Ectodermal cell (in vitro differentiated cells): ENCODE results near the gene PPP2R3C.
"Not testable (repeated sequence)": the region's sequence is repeated elsewhere in the genome, so short reads cannot be mapped to it uniquely, and the experiment has no call there.

Experiments
- H3K27ac ChIP-seq: 2 replicates; pipeline ENCODE4 v1.7.0; 2013; ENCODE audit warnings: mild to moderate bottlenecking, low read depth, low read length; ENCODE audit not compliant: insufficient read depth, poor library complexity, severe bottlenecking
- H3K27me3 ChIP-seq: 2 replicates; pipeline ENCODE4 v1.7.0; 2013; ENCODE audit warnings: mild to moderate bottlenecking, low read length; ENCODE audit not compliant: insufficient read depth, control insufficient read depth, poor library complexity, severe bottlenecking
- H3K36me3 ChIP-seq: one replicate; pipeline ENCODE4 v1.7.0; 2013; ENCODE audit warnings: low read length; ENCODE audit not compliant: control insufficient read depth, insufficient read depth
- H3K4me1 ChIP-seq: one replicate; pipeline ENCODE4 v1.7.0; 2013; ENCODE audit warnings: low read length; ENCODE audit not compliant: control insufficient read depth, insufficient read depth
- H3K4me3 ChIP-seq: 2 replicates; pipeline ENCODE4 v1.7.0; 2013; ENCODE audit warnings: low read depth, low read length, control low read depth; ENCODE audit not compliant: insufficient read depth
- H3K9me3 ChIP-seq: 2 replicates; pipeline ENCODE4 v1.7.0; 2013; ENCODE audit warnings: mild to moderate bottlenecking, low read length, moderate library complexity; ENCODE audit not compliant: control insufficient read depth
- WGBS, 2 experiments: methylation state at CpG; one replicate each; pipeline ENCODE4 v1.1.7; 2013; ENCODE audit warnings: missing lambda C conversion rate in 2 of 2; 5-methylcytosine and 5-hydroxymethylcytosine counted together

The PPP2R3C gene

DNA sequence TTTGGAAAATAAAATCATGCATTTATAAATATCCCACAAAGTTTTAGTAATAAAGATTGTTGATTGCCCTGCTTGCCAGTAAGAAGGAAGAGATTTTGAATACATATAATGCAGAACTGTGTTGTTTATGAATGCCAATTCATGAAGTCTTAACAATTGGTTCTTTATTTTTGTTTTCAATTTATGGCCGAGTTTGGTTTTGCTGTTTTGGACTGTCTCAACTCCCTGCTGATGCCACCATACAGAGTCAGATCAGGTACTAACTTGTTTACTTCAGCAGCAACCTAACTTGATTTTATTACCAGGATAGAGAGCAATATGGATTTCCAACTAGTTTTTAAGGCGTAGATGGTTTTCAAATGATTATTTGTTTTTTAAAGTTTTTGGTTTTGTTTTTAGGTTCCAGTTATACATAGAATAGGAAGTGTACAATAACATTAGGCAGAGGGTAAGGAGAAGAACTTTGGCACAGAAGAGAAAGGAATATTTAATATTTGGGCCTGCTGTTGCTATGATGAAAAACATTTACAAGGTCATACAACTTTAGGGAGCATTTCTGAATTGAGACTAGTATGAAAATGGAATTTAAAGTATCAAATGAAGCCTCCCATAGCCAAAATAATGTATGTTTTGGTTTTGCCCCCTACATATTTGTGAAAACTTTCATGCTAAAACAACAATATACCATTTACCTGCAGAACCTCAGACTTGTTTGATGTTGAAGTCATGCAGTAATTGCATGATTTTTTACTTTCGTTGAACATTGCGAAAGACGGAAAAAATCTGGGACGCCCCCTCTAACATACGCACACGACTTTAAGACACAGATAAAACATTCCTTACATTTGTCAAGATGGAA is 76.6 kb downstream of the PPP2R3C start:
- 62 to 64% methylated on average over 8 of the region's 8 CpGs for whole genome bisulfite sequencing, 2 experiments
- Histone ChIP-seq H3K27me3 (no peaks in the 10 kb centered on the region), H3K4me1 (no peaks in the 10 kb centered on the region), H3K9me3 (no peaks in the 10 kb centered on the region), H3K27ac (no peak overlapping the region), H3K4me3 (peak overlapping the region; percentile 94), H3K36me3 (no peaks in the 10 kb centered on the region)

GRCh38 chr14:35043046-35043445 is 78.7 kb downstream of the PPP2R3C start:
- H3K4me1 ChIP-seq = no peaks in the 10 kb centered on the region
- WGBS, 2 experiments = 88% methylated on average over 2 of the region's 2 CpGs
- H3K36me3 ChIP-seq = no peaks in the 10 kb centered on the region
- H3K9me3 ChIP-seq = no peaks in the 10 kb centered on the region
- no peaks in the 10 kb centered on the region for H3K27me3 ChIP-seq
- H3K4me3 ChIP-seq = no peak overlapping the region
- no peak overlapping the region for H3K27ac ChIP-seq

GRCh38 chr14:35042632-35043031 is 79.2 kb downstream of the PPP2R3C start:
- H3K4me1 ChIP-seq = no peaks in the 10 kb centered on the region
- WGBS, 2 experiments = 82 to 93% methylated on average over 3 of the region's 3 CpGs
- H3K27me3 ChIP-seq = no peaks in the 10 kb centered on the region
- no peak overlapping the region for H3K4me3 ChIP-seq
- H3K36me3 ChIP-seq = no peaks in the 10 kb centered on the region
- no peaks in the 10 kb centered on the region for H3K9me3 ChIP-seq
- no peak overlapping the region for H3K27ac ChIP-seq

DNA sequence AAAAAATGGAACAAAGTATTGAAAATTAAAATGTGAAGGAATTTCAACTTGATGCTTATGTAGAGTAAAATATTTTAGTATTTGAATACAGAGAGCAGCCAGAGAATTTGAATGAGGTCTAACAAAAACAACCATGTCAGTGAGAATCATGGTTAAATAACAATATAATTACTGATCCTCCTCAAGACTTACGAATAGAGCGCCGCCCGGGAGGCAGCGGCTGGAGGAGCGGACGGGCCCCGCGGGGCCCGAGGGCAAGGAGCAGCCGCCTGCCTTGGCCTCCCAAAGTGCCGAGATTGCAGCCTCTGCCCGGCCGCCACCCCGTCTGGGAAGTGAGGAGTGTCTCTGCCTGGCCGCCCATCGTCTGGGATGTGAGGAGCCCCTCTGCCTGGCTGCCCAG is 83.5 kb downstream of the PPP2R3C start:
- H3K4me3 ChIP-seq, H3K27ac ChIP-seq, H3K4me1 ChIP-seq, H3K36me3 ChIP-seq, H3K9me3 ChIP-seq, H3K27me3 ChIP-seq: not testable (repeated sequence)
- WGBS, 2 experiments = 92 to 97% methylated on average over 9 to 10 of the region's 17 CpGs
